ENCODE measurements around the gene IFRD2. TPM values are rescaled to one million over a fixed set of nuclear protein-coding genes. Genes with fewer than 3 reads are reported as not detected.

Gene IFRD2
- total and polyA plus RNA-seq, 10 donors: 40.2 to 76.7 (median 56.3) TPM

DNA sequence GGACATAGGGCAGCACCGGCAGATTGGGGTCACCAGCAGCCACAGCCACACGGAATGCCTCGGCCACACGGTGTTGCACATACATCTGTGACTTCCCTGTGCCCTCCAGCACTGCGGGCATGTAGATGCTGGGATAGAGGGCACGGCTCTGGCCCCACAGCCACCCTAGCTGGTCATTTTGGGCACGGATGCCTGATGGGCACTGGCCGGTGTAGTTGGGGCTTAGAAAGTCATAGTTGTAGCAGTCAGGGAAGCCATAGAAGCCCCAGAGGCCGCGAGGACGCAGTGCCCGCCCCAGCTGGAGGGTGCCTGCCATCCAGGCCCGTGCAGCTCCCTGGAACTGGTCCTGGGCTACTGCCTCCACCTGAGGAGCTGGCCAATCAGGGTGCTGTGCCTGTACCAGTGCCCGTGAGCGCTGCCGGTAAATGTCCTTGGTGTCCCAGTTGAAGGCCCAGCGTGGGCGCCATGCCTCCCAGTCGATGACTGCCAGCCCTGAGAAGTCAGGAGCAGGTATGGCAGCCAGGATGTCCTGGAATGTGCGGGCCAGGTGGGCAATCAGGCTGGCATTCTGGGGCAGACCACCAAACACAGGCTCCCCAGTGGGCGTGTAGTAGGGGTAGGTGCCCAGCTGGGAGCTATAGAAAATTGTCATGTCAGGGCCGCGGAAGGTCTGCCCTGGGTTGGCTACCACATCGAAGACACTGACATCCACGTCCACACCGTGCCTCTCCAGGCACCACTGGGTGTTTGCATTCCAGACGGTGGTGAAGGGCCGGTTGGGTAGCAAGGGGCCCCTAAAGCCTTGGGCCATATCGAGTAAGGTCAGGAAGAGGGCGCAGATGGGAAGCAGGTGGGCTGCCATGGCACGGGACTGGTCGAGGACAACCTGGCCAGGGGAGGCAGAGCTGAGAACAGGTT, 10.1 kb upstream of the IFRD2 start:
- 71 to 83% (median 78%) methylated on average over 24 to 32 of the region's 32 CpGs for WGBS, 5 donors
- peaks cover 0 to 1% (median 0%) of the 10 kb centered on the region in 8 donors for H3K9me3 ChIP-seq
- peak overlapping the region; percentile 2 to 98 (median 94) for H3K27ac ChIP-seq
- intact Hi-C loops (cut with DNase I; ENCODE audit: low total_unique reads): no loop called here
- H3K4me1 ChIP-seq: peaks cover 18 to 79% (median 45%) of the 10 kb centered on the region in 6 donors
- TF ChIP-seq POLR2AphosphoS5 (IDR thresholded peaks at IDR 0.05): peak; percentile 18 to 69 (median 22)
- no peak for TF ChIP-seq POLR2A (IDR thresholded peaks at IDR 0.05)
- peaks cover 0 to 5% (median 0%) of the 10 kb centered on the region in 6 donors for H3K36me3 ChIP-seq
- peak overlapping the region; percentile 6 to 90 (median 34) for H3K4me3 ChIP-seq
- peak; percentile 79 for DNase-seq
- no peaks in the 10 kb centered on the region for H3K27me3 ChIP-seq (replicated peaks in 1 of 7)

DNA sequence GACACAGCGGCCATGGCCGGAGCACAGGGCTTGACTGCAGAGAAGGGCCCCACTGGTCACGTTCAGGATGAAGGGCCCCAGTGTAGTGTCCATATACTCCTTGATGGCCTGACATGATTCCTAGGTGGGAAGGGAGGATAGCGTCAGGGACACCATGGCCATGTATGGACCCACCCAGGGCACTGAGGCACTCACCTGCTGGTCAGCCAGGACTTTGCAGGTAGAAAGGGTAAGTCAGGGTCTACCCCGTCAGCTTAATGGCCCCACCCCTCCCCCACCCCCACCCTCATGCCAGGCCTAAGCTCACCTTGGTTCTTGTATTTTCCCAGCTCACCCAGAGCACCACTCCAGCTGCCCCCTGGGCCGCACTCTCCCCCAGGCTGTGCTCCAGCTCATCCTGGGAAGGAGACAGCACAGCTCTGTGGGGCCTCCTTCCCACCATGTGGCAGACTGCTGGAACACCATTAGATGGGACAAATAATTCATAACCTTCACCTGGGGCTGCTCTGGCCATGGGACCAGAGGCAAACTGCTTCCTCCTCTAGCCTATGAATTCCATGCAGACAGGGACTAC, 8.5 kb upstream of the IFRD2 start:
- TF ChIP-seq POLR2AphosphoS5 (IDR thresholded peaks at IDR 0.05): no peak
- TF ChIP-seq, protein P1, sequence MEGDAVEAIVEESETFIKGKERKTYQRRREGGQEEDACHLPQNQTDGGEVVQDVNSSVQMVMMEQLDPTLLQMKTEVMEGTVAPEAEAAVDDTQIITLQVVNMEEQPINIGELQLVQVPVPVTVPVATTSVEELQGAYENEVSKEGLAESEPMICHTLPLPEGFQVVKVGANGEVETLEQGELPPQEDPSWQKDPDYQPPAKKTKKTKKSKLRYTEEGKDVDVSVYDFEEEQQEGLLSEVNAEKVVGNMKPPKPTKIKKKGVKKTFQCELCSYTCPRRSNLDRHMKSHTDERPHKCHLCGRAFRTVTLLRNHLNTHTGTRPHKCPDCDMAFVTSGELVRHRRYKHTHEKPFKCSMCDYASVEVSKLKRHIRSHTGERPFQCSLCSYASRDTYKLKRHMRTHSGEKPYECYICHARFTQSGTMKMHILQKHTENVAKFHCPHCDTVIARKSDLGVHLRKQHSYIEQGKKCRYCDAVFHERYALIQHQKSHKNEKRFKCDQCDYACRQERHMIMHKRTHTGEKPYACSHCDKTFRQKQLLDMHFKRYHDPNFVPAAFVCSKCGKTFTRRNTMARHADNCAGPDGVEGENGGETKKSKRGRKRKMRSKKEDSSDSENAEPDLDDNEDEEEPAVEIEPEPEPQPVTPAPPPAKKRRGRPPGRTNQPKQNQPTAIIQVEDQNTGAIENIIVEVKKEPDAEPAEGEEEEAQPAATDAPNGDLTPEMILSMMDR (IDR thresholded peaks at IDR 0.05 in 8 of 11, conservative IDR thresholded peaks at IDR 0.05 in 3 of 11): no peak
- no peak for TF ChIP-seq POLR2A (IDR thresholded peaks at IDR 0.05)
- peak; percentile 80 for DNase-seq
- Histone ChIP-seq H3K4me1 (peaks cover 18 to 75% (median 47%) of the 10 kb centered on the region in 6 donors), H3K9me3 (no peaks in the 10 kb centered on the region), H3K27me3 (replicated peaks in 1 of 7) (no peaks in the 10 kb centered on the region), H3K4me3 (peak overlapping the region in 6 of 8 donors; percentile 27 to 90 (median 59)), H3K36me3 (peaks cover 0 to 10% (median 0%) of the 10 kb centered on the region in 6 donors), H3K27ac (peak overlapping the region; percentile 31 to 98 (median 94))
- intact Hi-C loops (cut with DNase I; ENCODE audit: low total_unique reads): no loop called here
- WGBS, 5 donors: 61 to 87% (median 79%) methylated on average over 6 of the region's 6 CpGs

DNA sequence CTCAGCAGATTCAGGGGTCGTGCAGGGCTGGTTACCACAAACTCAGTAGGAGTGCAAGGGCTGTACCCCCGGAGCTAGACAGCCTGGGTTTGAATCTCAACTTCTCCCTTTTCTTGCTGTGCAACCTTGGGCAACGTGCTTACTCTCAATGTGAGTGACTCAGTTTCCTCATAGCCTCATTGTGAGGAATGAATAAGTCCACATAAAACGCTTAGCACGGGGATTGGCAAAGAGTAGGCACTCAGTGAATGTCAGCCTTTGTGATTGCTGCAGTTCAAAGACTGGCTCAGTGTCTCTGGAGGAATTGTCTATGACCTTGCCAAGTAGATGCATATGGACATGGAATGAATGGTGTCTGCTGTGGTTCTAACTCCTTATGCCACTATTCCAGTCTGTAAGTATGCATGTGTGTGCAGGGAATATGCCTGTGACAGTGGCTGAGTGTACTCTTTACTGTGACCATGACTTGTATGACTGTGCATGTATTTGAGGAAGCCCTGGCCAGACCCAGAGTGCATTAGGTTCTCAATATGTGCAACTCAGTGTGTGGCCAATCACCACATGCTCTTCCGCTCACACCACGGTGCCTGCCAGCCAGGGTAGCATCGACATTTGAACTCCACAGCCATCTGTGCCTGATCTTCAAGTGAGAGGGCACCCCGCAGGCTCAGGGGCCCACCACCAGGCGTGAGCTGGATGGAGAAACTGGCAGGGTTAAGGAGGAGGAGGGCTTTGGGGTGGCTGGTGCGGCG, 7.9 kb upstream of the IFRD2 start:
- whole genome bisulfite sequencing, 5 donors: 34 to 46% (median 38%) methylated on average over 11 to 12 of the region's 12 CpGs
- TF ChIP-seq POLR2AphosphoS5 (IDR thresholded peaks at IDR 0.05) (peak in 2 of 3 donors; percentile 76), POLR2A (IDR thresholded peaks at IDR 0.05) (peak in 1 of 3 donors; percentile 33)
- TF ChIP-seq, protein P1 (IDR thresholded peaks at IDR 0.05 in 8 of 11, conservative IDR thresholded peaks at IDR 0.05 in 3 of 11): peak in 1 of 11 experiments; percentile 18
- H3K4me3 ChIP-seq: peak overlapping the region in 7 of 8 donors; percentile 27 to 90 (median 61)
- intact Hi-C loops (cut with DNase I; ENCODE audit: low total_unique reads): no loop called here
- peaks cover 0 to 10% (median 0%) of the 10 kb centered on the region in 6 donors for H3K36me3 ChIP-seq
- H3K4me1 ChIP-seq: peaks cover 18 to 74% (median 47%) of the 10 kb centered on the region in 6 donors
- no peaks in the 10 kb centered on the region for H3K27me3 ChIP-seq (replicated peaks in 1 of 7)
- no peaks in the 10 kb centered on the region for H3K9me3 ChIP-seq
- H3K27ac ChIP-seq: peak overlapping the region; percentile 31 to 98 (median 94)
- peak; percentile 87 for DNase-seq

DNA sequence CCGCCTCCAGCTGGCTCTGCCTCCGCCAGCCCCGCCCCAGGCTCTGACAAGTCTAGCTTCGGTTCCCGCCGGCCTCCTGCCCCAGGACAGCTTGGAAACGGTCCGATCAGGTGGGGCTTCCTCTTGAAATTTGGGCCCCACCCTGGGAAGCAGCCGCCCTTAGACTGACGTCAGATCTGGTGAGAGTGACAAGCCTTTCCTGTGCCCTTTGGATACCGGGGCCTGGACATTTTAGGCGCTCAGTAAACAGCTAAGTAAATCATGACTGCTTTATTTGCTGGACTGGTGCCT, 7.4 kb upstream of the IFRD2 start:
- peaks cover 18 to 69% (median 44%) of the 10 kb centered on the region in 6 donors for H3K4me1 ChIP-seq
- no peak for TF ChIP-seq POLR2AphosphoS5 (IDR thresholded peaks at IDR 0.05)
- peak in 1 of 3 donors; percentile 23 for TF ChIP-seq POLR2A (IDR thresholded peaks at IDR 0.05)
- H3K36me3 ChIP-seq: peaks cover 0 to 10% (median 0%) of the 10 kb centered on the region in 6 donors
- intact Hi-C loops (cut with DNase I; ENCODE audit: low total_unique reads): no loop called here
- H3K27ac ChIP-seq: peak overlapping the region; percentile 31 to 98 (median 94)
- H3K4me3 ChIP-seq: peak overlapping the region in 7 of 8 donors; percentile 27 to 90 (median 61)
- 1 to 3% (median 2%) methylated on average over 4 to 12 of the region's 12 CpGs for WGBS, 5 donors
- H3K9me3 ChIP-seq: no peaks in the 10 kb centered on the region
- no peaks in the 10 kb centered on the region for H3K27me3 ChIP-seq (replicated peaks in 1 of 7)
- no peak for DNase-seq

Measured in spleen (tissue), 11 donors.